HG02870 (cell line): ENCODE results near the gene ZNF175.
"Not testable (repeated sequence)": the region's sequence is repeated elsewhere in the genome, so short reads cannot be mapped to it uniquely, and the experiment has no call there.

Source experiments
- ATAC-seq: cut with Tn5 transposase; IDR thresholded peaks from one replicate; pipeline ENCODE4 v1.9.1; 2021; ENCODE audit warnings: mild to moderate bottlenecking, moderate library complexity; ENCODE audit not compliant: unreplicated experiment

The ZNF175 gene

GRCh38 chr19:51626675-51627074, 55.6 kb downstream of the ZNF175 start:
- no peak for ATAC-seq

- ATAC-seq: no peak
Observed at GRCh38 chr19:51627491-51628138, 56.5 kb downstream of the ZNF175 start.

- no peak for ATAC-seq
Observed at GRCh38 chr19:51628153-51628939, 57.3 kb downstream of the ZNF175 start.

- not testable (repeated sequence) for ATAC-seq
Observed at GRCh38 chr19:51630315-51630714, 59.2 kb downstream of the ZNF175 start, which contains the start of gene SIGLEC5. SIGLEC5 (minus strand) TSS chr19:51630401; CDS start chr19:51630335, 66 bp downstream.

GRCh38 chr19:51632126-51632525, 61.0 kb downstream of the ZNF175 start:
- ATAC-seq: no peak

- no peak for ATAC-seq
Observed at GRCh38 chr19:51637362-51637978, 66.4 kb downstream of the ZNF175 start.

DNA sequence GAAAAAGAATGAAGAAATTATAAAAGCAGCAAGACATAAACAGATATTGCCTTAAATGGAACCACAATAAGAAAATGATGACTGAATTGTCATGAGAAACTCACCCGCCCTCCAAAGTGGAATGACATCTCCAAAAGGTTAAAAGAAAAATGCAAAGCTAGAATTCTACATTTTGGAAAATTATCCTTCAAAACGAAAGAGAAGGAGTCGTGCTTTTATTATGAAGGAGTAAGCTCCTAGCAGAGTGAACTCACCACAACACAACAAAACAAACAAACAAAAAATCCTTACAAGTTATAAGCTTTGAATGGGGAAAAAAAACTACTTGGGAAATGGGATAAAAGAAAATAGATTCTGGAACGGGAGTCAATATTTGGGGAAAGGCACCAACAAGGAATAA, 68.8 kb downstream of the ZNF175 start:
- no peak for ATAC-seq

- ATAC-seq: no peak
Observed at GRCh38 chr19:51640386-51640785, 69.3 kb downstream of the ZNF175 start.

GRCh38 chr19:51641648-51642047, 70.6 kb downstream of the ZNF175 start:
- no peak for ATAC-seq
